Glutamatergic neuron (in vitro differentiated cells): Measurements from ENCODE around the gene HBM. TPM values are rescaled to one million over a fixed set of nuclear protein-coding genes. Genes with fewer than 3 reads are reported as not detected.
"Not testable (repeated sequence)": the region's sequence is repeated elsewhere in the genome, so short reads cannot be mapped to it uniquely, and the experiment has no call there.

Source experiments
- DNase-seq: peaks from one replicate; pipeline ENCODE4 v3.0.0; 2022
- H3K27ac Mint-ChIP-seq: one replicate; pipeline ENCODE4 v1.8.0; 2020; ENCODE audit warnings: mild to moderate bottlenecking, mixed read lengths, inconsistent platforms; ENCODE audit not compliant: unreplicated experiment
- H3K27me3 Mint-ChIP-seq: one replicate; pipeline ENCODE4 v1.8.0; 2020; ENCODE audit warnings: mild to moderate bottlenecking, moderate library complexity, mixed read lengths, inconsistent platforms; ENCODE audit not compliant: unreplicated experiment
- H3K36me3 Mint-ChIP-seq: one replicate; pipeline ENCODE4 v1.8.0; 2020; ENCODE audit warnings: mild to moderate bottlenecking, mixed read lengths, inconsistent platforms; ENCODE audit not compliant: unreplicated experiment
- H3K4me1 Mint-ChIP-seq: one replicate; pipeline ENCODE4 v1.8.0; 2020; ENCODE audit warnings: mild to moderate bottlenecking, low read depth, mixed read lengths, inconsistent platforms; ENCODE audit not compliant: unreplicated experiment
- H3K4me3 Mint-ChIP-seq: one replicate; pipeline ENCODE4 v1.8.0; 2020; ENCODE audit warnings: mild to moderate bottlenecking, mixed read lengths, inconsistent platforms; ENCODE audit not compliant: unreplicated experiment
- H3K9me3 Mint-ChIP-seq: one replicate; pipeline ENCODE4 v1.8.0; 2020; ENCODE audit warnings: mild to moderate bottlenecking, moderate library complexity, mixed read lengths, inconsistent platforms; ENCODE audit not compliant: unreplicated experiment
- total RNA-seq: library from RNA; stranded (reverse); fragmentation: NEBNext Ultra II Directional; extraction: Animal tissue kit (Norgen Biotek cat#: 25700); gene quantifications from one replicate; pipeline ENCODE4 v1.2.1, GENCODE V29; 2021; ENCODE audit not compliant: unreplicated experiment
- TF ChIP-seq, protein P1 (sequence below): fragments of 200-600 bp; sonication (generic); IDR thresholded peaks from one replicate; pipeline ENCODE4 v1.5.0; 2021; ENCODE audit not compliant: partially characterized antibody, unreplicated experiment

HBM gene
- total RNA-seq, 1 donor from 2014 or later = not detected

DNA sequence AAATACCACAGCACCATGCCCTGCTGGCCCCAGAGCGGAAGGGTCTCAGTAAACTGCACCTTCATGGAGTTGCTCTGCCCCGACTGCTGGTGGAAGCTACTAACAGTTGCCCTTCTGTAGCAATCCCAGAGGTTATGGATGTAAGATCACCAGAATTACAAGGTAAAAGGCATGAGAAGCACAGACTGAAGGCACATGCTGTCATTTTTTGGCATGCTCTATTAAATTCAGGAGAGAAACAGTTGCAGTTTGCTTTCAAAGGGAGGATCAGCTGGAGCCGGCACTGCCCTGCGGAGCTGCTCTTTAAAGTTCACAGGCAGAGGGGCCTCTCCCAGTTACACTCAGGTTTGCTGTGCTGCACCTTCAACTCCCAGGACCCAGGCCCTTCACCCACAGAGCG is 46.5 kb upstream of the HBM start:
- Mint-ChIP-seq H3K4me1 (no peaks in the 10 kb centered on the region), H3K4me3 (no peak overlapping the region), H3K9me3 (peaks cover 2% of the 10 kb centered on the region), H3K27me3 (no peaks in the 10 kb centered on the region), H3K27ac (no peak overlapping the region), H3K36me3 (no peaks in the 10 kb centered on the region)
- TF ChIP-seq, protein P1, sequence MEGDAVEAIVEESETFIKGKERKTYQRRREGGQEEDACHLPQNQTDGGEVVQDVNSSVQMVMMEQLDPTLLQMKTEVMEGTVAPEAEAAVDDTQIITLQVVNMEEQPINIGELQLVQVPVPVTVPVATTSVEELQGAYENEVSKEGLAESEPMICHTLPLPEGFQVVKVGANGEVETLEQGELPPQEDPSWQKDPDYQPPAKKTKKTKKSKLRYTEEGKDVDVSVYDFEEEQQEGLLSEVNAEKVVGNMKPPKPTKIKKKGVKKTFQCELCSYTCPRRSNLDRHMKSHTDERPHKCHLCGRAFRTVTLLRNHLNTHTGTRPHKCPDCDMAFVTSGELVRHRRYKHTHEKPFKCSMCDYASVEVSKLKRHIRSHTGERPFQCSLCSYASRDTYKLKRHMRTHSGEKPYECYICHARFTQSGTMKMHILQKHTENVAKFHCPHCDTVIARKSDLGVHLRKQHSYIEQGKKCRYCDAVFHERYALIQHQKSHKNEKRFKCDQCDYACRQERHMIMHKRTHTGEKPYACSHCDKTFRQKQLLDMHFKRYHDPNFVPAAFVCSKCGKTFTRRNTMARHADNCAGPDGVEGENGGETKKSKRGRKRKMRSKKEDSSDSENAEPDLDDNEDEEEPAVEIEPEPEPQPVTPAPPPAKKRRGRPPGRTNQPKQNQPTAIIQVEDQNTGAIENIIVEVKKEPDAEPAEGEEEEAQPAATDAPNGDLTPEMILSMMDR = no peak
- DNase-seq = no peak

DNA sequence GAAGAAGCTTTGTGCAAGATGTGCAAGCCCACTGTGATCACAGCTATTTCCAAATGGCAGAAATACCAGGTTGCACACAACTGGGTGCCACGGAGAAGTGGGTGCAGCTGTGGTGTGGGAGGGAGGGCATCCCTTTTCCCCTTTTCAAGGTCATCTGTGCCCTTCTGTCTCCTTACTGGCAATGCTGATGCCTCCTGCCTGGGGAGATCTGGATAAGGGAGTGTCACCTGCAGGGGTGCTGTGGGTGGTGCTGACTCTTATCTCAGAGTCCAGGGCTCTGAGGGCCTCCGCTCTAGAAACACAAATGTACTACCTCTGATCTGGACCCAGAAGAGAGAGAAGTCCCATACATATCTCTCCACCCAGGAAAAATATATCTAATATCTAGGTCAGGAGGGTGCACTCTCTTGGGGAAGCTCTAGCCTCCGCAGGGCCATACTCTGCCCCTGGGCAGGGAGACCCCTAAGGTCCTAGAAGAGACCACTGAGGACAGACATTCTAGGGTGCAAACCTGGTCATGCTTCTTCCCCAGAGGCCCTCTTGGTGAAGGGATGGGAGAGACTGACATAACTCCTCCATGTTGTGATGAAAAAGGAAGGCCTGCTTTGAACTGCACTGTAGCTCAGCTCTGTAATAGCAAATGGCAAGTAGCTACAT is 45.8 kb upstream of the HBM start:
- Mint-ChIP-seq H3K36me3 (no peaks in the 10 kb centered on the region), H3K9me3 (peaks cover 2% of the 10 kb centered on the region), H3K27me3 (no peaks in the 10 kb centered on the region), H3K4me3 (no peak overlapping the region), H3K4me1 (no peaks in the 10 kb centered on the region), H3K27ac (no peak overlapping the region)
- DNase-seq = no peak
- TF ChIP-seq, protein P1 = no peak

DNA sequence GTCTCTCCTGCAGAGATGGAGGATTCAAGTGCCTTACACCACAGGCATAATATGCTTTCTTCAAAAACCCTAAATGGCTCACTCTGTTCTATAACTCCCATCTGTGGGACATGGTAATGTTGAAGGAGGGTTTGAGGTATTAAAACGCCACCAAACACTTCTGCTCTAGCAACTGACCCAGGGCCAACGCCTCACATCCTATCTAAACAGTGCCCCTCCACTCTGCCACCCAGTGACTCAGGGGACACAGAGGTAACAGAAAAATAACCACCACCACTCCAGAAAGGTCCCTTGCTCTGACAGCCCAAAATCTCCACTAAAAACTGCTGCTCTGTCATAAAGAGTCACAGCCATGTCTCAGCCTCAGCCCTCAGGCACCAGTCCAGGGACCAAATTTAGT is 45.0 kb upstream of the HBM start:
- no peaks in the 10 kb centered on the region for H3K27me3 Mint-ChIP-seq
- no peaks in the 10 kb centered on the region for H3K9me3 Mint-ChIP-seq
- DNase-seq = no peak
- no peaks in the 10 kb centered on the region for H3K4me1 Mint-ChIP-seq
- H3K27ac Mint-ChIP-seq = no peak overlapping the region
- no peak overlapping the region for H3K4me3 Mint-ChIP-seq
- TF ChIP-seq, protein P1 = no peak
- no peaks in the 10 kb centered on the region for H3K36me3 Mint-ChIP-seq

DNA sequence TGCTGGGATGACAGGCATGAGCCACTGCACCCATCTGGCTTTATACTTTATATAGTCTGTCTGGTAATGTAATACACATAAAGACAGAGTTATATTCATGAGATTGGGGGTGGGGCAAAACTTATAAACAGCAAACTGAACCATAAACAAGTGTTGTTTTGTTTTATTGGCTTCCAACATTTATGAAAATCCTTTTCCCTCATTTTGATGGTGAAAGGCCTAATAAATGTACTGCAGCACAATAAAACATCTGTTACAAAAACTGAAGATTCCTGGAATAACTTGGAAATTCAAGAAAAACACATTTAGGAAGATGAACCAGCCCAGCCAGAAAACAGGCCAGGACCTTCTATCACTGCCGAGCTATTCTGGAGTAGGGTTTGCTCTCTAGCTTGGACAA is 43.4 kb upstream of the HBM start:
- no peaks in the 10 kb centered on the region for H3K36me3 Mint-ChIP-seq
- no peak overlapping the region for H3K4me3 Mint-ChIP-seq
- TF ChIP-seq, protein P1 = no peak
- no peak overlapping the region for H3K27ac Mint-ChIP-seq
- DNase-seq = no peak
- no peaks in the 10 kb centered on the region for H3K27me3 Mint-ChIP-seq
- H3K4me1 Mint-ChIP-seq = no peaks in the 10 kb centered on the region
- H3K9me3 Mint-ChIP-seq = no peaks in the 10 kb centered on the region

DNA sequence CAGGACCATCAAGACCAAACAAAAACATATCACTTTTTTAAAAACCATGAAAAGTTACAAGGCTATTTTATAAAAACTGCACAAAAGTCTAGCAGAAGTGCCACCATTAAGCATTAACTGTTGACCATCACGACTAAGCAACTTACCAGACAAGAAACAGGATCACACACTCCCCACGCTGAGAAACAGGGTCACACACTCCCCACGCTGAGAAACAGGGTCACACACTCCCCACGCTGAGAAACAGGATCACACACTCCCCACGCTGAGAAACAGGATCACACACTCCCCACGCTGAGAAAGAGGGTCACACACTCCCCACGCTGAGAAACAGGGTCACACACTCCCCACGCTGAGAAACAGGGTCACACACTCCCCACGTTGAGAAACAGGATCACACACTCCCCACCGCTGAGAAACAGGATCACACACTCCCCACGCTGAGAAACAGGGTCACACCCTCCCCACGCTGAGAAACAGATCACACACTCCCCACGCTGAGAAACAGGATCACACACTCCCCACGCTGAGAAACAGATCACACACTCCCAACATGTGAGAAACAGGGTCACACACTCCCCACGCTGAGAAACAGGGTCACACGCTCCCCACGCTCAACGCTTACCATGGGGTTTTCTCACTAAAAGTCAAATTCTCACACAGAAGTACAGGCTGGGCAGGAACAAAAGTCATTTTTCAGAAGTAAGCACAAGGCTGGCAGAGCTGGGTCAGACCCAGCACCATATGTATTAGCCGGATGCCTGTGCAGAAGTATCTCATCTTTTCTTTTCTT is 42.0 kb upstream of the HBM start:
- not testable (repeated sequence) for DNase-seq, H3K9me3 Mint-ChIP-seq, H3K27me3 Mint-ChIP-seq, H3K36me3 Mint-ChIP-seq, H3K27ac Mint-ChIP-seq, H3K4me3 Mint-ChIP-seq, H3K4me1 Mint-ChIP-seq
